GM18511 (cell line): ENCODE measurements around the gene ZFAND3.

Experiments
- ATAC-seq: cut with Tn5 transposase; IDR thresholded peaks from one replicate; pipeline ENCODE4 v1.9.1; 2021; ENCODE audit warnings: mild to moderate bottlenecking, moderate library complexity; ENCODE audit not compliant: unreplicated experiment

The ZFAND3 gene

DNA sequence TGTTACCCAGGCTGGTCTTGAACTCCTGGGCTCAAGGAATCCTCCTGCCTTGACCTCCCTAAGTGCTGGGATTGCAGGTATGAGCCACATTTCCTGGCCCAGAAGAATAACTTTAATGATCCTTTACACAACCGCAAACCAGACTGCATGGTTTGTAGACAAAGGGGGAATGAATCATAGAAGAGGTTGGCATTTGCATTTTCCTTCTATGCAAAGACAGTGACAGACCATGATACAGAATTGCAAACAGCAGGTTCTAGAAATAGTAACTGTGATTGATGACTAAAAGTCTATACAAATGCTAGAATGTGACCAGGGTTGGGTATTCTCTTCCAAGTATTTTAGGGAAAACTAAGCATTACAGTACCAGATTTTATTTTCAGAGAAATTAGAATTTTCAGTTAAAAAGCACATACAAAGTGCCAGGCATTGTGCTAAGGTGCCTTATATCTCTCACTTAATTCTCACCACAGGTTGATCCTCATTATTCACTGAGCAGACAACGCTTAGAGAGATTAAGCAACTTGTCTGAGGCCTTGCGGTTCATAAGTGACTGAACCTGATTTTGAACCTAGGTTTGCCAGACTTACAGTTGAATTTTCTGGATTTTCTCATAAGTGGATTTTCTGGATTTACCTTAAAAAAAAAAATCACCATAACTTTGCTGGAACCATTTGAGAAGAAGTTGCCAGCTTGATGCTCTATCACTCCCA lies 146.6 kb downstream of the ZFAND3 start:
- peak; percentile 78 for ATAC-seq

DNA sequence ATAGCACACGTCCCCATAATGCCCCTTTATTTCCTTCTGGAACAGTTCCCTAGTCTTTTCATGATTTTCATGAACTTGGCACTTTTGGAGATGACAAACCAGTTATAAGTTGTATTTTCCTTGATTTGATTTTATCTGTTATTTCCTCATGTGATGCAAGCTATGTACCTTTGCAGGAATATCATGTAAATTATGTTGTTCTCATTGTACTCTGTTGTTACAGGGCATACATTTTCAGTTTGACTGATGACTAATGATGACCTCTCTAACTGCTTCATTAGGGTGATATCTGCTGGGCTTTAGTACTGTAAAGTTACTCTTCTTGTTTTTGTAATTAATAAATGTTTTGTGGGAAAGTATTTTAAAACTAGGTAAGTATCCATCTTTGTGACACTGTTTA lies 147.3 kb downstream of the ZFAND3 start:
- ATAC-seq, result no peak

DNA sequence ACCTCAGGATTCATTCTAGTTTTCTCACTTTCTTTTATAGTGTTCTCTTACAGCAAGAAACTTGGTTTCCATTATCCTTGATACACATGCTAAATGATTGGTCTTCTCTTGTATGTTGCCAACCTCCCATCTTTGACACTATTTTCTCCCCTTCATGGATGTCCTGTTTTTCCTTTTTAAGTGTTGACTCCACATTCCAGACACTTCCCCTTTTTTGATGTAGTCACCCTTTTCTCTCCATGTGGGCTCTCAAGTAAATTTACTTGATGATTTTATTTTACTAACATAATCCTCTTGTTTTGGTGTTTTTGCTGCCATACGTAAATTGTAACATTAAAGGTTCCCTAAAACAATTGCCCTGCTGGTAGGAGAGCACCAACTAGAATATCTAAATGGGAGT lies 148.1 kb downstream of the ZFAND3 start:
- ATAC-seq, result no peak

DNA sequence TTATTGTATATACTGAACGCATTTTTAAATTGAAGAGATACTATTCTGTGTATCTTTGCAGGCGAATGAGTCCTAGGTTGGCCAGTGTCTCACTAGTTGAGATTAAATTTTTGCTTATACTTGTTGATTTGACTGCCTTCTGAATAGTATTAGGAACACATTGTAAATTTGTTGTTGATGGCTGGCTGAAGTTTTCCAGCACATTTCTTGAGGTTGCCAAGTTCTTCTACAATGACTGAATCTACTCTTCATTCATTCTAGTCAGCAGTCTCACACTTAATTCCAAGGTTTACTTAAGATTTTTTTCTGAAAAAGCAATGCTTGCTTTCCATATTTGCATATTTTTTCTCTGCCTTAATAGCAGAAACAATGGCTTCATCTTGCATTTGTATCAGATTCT lies 151.7 kb downstream of the ZFAND3 start:
- no peak for ATAC-seq

DNA sequence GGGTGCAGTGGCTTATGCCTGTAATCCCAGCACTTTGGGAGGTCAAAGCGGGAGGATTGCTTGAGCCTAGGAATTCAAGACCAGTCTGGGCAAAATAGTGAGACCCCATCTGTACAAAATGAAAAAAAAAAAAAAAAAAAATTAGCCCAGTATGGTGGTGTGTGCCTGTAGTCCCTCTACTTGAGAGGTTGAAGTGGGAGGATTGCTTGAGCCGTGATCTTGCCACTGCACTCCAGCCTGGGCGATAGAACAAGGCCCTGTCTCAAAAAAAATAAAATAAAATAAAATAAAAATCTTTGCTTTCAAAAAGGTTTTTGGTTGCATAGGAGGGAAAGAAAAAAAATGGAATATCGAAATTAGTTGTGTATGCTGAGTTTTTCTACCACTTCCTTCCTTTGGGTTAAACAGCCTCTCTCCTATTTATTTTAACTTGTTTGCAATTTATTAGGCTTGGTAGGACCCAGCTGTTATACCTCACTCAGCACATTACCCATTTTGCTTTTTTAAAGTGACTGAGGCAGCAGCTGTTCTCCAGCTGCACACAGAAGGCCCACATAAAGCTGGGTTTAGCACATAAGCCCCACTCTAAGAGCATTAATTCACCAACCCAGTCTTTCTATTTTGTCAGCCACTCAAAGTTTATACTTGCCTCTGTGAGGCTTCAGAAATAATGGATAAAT lies 152.3 kb downstream of the ZFAND3 start:
- no peak for ATAC-seq

DNA sequence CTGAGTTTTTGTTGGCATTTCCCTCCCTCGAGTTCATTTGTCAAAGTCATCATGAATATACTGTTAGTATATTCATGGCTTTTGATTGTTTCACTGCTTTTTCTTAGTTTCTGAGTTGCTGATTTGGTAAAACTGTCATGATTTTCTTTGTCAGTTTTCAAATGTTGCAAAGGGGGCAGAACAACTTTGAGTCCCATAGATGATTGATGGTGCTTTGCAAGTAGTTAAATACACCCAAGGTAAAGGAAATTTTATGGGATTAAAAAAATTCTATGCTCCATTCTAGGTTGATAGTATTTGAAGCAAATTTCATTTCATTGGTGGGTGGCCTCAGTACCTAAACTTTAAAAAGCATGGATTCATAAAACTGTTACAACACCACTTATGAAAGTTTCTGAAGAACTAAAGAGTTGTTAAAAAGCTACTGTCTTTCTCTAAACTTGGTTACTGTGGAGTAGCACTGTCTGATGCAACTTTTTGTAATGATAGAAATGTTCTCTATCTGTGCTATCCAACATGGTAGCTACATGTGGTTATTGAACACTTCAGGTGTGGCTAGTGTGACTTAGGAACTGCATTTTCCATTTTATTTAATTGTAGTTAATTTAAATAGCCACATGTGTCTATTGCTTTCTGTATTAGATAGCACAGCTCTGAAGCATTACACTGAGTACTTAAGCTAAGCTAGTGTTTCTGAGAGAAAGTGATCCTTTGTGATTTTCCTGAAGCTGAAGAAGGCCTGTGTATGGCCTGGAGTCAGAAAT lies 153.6 kb downstream of the ZFAND3 start:
- ATAC-seq, result no peak

DNA sequence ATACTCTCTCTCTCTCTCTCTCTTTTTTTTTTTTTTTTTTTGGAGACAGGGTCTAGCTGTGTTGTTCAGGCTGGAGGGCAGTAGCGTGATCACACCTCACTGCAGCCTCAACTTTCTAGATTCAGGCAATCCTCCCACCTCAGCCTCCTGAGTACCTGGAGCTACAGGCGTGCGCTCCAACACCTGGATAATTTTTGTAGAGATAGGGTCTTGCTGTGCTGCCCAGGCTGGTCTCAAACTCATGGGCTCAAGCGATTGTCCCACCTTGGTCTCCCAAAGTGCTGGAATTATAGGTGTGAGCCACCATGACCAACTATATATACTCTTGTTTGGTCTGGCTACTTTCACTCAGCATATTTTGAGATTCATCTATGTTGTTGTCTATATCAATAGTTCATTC lies 154.9 kb downstream of the ZFAND3 start:
- no peak for ATAC-seq

DNA sequence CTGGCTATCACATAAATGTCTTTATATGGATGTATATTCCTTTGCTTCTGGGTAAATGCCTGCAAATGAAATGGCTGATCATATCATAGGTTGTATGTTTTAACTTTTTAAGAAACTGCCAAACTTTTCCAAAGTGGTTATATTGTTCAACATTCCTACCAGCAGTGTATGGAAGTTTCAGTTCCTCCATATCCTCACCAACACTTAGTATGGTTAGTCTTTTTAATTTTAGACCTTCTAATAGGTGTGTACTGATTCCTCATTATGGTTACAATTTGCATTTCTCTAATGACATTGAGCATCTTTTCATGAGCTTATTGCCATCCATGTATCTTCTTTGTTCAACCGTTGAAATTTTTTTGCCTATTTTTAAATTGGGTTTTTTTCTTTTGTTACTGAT lies 155.4 kb downstream of the ZFAND3 start:
- no peak for ATAC-seq

DNA sequence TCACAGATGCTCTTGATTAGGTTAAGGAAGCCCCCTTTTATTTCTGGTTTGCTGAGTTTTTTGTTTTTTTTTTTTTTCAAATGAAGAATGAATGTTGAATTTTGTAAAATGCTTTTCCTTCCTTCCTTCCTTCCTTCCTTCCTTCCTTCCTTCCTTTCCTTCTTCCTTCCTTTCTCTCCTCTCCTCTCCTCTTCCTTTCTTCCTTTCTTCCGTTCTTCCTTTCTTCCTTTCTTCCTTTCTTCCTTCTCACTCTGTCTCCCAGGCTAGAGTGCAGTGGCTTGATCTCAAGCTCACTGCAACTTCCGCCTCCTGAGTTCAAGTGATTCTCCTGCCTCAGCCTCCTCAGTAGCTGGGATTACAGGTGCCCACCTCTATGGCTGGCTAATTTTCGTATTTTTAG lies 158.2 kb downstream of the ZFAND3 start:
- ATAC-seq, result no peak

DNA sequence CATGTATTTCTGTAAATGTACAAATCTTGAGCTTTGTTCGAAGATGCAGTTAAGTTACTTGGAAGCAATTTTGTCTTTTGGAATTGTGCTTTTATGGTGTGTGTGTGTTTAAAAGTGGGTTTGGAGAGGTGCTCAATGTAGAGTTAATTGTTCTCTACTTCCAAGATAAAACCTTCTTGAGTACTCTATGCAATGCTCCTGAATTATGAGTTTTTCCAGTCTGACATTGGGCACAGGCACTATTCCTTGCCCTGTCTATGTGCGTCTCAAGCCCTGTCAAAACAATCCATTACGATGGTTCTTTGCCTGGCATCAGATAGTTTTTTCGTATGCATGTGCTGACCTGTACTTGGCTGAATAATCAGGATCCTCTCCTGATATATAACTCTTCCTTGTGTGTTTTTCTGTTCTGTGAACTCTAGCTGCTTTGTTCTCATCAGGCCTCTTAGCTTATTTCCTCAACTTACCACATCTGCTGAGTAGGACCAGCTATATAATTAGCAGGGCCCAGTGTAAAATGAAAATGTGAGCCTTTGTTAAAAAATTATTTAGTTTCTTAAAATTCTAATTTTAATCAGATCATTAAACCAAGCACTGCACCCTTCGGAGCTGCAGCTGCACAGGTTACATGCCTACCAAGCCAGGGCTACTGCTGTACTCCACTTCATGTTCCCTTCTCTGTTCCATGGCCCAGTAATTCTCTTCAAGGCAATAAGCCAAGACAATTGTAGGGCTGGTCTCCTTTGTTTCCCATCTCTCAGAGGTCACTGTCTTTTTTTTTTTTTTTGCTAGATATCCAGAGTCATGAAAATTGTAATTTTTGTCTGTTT lies 160.1 kb downstream of the ZFAND3 start:
- ATAC-seq, result no peak

DNA sequence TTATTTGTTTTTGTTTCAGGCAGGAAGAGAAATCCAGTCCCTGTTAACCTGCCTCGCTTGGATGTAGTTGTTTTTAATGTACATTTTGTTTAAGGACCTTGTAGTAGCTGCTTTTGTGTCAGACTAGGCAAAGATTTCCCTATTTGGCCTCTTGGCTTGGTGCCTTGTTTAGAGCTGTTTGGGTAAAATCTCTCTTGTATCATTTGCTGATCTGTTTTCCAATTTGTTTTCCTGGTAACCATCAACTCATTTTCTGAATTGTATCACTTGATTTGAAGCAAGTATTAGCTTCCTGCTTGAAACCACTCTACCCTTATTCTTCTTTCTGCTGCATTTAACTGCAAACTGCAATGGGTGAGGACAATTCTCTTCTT lies 160.7 kb downstream of the ZFAND3 start:
- no peak for ATAC-seq

DNA sequence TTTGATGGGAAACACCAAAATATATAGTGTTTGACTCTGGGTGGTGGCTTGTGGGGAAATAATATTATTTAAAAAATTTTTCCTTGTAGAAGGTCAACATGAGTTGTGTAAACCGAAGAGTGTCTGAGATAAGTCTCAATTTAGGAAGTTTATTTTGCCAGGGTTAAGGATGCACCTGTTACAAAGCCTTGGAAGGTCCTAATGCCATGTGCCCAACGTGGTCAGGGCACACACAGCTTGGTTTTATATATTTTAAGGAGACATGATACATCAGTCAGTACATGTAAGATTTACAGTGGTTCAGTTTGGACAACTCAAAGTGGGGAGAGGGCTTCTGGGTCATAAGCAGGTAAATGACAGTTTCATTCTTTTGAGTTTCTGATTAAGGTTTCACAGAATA lies 162.1 kb downstream of the ZFAND3 start:
- no peak for ATAC-seq

DNA sequence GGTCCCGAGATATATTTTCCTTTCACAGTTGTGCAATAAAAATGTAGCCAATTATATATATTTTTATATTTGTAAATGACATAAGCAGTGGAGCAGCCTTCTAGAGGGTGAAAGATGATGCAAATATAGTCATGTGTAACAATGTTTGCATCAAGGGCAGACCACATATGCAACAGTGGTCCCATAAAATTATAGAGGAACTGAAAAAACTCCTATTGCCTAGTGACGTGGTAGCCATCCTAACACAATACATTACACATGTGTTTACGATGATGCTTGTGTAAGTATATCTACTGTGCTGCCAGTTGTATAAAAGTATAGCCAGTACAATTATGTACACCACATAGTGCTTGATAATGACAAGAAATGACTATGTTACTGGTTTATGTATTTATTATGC lies 162.8 kb downstream of the ZFAND3 start:
- ATAC-seq, result no peak

DNA sequence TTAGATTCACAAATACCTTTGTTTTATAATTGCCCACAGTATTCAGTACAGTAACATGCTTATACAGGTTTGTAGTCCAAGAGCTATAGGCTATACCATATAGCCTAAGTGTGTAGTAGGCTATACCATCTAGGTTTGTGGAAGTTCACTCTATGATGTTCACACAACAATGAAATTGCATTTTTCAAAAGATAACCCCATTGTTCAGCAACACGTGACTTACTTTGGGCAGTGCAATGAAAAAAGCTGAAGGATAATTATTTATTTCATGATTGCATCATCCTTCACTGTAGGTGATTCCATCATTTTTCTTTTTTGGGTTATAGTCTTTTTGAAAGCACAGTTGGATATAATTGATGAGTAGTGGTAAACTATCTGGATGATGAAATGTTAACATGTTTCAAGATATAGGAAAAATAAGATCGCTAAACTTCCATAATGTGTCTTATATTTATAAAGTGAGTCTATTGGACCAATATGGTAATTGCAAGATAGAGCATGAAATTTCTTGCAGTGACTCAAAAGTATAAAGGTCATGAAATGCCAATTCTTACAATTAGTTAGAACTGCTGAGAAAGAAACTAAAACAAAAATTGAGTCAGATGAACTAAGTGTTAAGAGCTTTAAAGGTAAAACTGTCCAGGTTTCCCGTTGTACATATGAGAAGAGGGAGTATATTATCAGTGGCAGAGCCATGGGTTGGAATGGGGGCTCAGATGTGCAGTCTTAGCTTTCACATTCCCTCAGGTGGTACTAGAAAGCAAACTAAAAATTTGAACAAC lies 164.4 kb downstream of the ZFAND3 start:
- ATAC-seq, result no peak

DNA sequence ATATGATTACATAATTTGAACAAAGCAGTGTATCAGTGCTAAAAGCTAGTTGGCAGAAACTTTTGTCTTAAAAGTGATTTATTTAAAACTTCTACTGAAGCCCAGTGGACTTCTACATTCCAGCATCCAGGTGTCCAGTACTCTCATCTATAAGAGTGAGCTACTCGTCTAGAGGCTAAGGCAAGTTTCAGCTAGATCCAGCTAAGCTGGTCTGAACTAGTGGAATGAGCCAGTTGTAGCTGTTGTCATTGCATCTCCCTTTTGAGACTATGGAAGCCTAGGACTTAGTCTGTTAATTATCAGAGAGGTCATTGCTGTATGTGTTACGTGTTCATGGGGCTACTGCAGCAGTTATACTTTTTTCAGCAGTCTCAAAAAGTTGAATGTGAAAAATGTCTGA lies 165.1 kb downstream of the ZFAND3 start:
- ATAC-seq, result no peak

DNA sequence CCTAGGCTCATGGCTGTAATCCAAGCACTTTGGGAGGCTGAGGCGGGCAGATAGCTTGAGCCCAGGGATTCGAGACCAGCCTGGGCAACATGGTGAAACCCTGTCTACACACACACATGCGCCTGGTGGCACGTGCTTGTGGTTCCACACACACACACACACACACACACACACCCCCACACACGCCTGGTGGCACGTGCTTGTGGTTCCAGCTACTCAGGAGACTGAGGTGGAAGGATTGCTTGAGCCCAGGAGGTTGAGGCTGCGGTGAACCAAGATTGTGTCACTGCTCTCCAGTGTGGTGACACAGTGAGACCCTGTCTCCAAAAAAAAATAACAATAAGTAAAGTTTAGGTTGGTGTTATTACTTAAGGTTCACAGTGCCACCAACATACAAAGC lies 165.8 kb downstream of the ZFAND3 start:
- no peak for ATAC-seq

DNA sequence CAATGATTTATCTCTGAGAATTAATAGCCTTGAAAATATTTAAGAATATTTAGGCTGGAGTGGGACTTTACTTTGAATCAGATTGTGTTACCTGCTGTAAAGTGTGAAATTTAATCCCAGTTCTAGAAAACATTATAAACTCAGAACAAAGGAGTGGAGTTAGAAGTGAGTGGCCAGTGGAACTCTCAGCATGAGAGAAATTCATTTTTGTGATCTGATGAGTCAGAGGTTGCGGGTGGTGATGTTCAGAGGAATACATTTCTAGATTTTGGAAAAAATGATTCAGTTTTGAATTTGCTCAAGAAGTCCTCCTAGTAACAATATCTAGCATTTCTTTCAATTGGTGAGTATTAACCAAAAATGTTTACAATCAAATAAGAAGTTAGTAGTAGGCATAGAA lies 167.5 kb downstream of the ZFAND3 start:
- no peak for ATAC-seq

DNA sequence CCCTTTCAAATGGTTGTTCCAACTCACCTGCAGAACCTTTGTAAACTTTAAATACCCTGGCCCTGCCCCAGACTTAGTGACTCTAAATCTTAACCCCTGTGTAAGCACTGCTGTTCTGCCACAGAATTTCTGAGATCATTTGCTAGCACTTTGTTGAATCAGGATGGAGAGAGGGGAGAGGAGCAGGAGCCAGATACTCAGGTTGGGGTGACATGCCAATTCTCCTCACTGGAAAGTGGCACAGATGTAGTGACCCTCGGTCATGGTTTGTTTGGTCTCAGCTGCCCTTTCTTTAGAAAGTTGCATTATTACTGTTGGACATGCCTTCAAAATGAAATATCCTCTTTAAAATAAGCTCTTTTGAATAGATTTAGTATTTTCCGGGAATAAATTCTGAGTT lies 168.0 kb downstream of the ZFAND3 start:
- ATAC-seq, result no peak

DNA sequence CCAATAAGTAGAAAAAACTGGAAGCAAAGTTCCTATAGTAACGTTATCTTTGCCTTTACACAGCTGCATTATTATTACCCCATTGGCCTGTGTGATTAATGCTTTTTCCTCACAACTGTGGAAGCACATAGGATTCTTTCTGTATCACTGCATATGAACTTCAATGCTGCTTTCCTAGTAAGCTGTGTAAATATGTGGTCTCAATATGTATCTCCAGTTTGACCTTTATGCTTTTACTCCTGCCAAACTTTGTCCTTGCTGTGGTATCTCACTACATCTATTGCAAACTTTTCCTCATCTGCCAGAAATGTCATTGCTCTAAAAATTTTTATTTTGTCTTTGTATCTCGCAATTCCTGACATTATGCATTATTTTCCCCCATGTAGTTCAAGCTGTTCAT lies 168.6 kb downstream of the ZFAND3 start:
- no peak for ATAC-seq

DNA sequence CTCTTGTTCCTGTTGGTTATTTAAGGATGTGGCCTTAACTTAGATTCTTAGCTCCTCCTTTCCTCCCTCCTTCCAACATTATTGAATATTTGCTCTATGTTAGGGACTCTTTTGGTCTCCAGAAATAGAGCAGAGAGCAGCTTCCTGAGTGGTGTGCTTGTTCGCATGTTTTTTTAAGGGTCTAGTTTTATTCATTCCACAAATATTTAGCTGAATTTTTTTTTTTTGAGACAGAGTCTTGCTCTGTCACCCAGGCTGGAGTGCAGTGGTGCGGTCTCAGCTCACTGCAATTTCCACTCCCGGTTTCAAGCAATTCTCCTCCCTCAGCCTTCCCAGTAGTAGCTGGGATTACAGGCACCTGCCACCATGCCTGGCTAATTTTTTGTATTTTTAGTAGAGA lies 169.2 kb downstream of the ZFAND3 start:
- ATAC-seq, result no peak
